ENCODE measurements around the gene RAB11FIP4.

DNA sequence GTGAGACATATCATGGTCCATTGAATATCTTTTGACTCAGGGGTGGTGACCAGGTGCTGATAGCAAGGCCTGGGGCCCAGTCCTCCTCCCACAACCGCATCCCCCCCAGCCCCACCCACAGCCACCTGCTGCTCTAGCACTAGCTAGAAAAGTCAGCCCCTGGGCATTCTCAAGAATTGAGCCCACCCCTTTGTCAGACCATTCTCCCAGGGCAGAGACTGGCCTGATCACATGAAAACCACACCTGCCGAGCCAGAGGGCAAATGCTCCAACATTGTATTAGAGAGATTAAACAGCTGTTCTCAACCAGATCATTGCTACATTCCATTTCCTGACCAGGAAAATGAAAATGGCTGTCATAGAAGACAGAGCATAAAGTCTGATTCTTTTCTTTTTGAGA is 62.4 kb downstream of the RAB11FIP4 start:
- TF ChIP-seq CTCF (IDR thresholded peaks at IDR 0.05): no peak
- no peak for TF ChIP-seq POLR2AphosphoS5 (IDR thresholded peaks at IDR 0.05)

Data from gastroesophageal sphincter (tissue), 3 donors.